Measurements from ENCODE around the gene IDE. TPM values are rescaled to one million over a fixed set of nuclear protein-coding genes. Genes with fewer than 3 reads are reported as not detected.

Gene IDE
- total and polyA plus RNA-seq, 9 of the 15 experiments (the other 6 are each of a cell fraction or from before 2014, with no cell fraction given) = 10.2 to 50.6 (median 33.2) TPM

GRCh38 chr10:92591550-92592022 is 17.7 kb upstream of the IDE start (continued):
- TF ChIP-seq ZBTB34 (CRISPR knock-in tag; IDR thresholded peaks at IDR 0.05) (no peak), CCNT2 (IDR thresholded peaks at IDR 0.05; ENCODE audit: borderline replicate concordance, extremely low read depth, insufficient read length, low read depth, low read length) (peak; percentile 74), GTF2E2 (tag; IDR thresholded peaks at IDR 0.05) (no peak), ZNF140 (CRISPR knock-in tag; IDR thresholded peaks at IDR 0.05) (no peak), NFATC3 (IDR thresholded peaks at IDR 0.05) (no peak), HES1 (IDR thresholded peaks at IDR 0.05; ENCODE audit: low read depth) (no peak), ZBTB40 (IDR thresholded peaks at IDR 0.05) (peak; percentile 74), ZBTB40 (CRISPR knock-in tag; IDR thresholded peaks at IDR 0.05) (no peak), ZNF174 (CRISPR knock-in tag; IDR thresholded peaks at IDR 0.05) (no peak), UBTF (IDR thresholded peaks at IDR 0.05; ENCODE audit: borderline replicate concordance in 1 of 2, low read depth in 2 of 2, low read length in 2 of 2) (peak; percentile 63 to 71; a peak in 1 of 4 replicates), RUNX1 (IDR thresholded peaks at IDR 0.05; ENCODE audit: low read depth) (no peak), ZNF133 (CRISPR knock-in tag; IDR thresholded peaks at IDR 0.05) (no peak), OTX1 (CRISPR knock-in tag; IDR thresholded peaks at IDR 0.05) (no peak), NR1H2 (CRISPR knock-in tag; IDR thresholded peaks at IDR 0.05) (no peak)

Measured in K562 (cell line).